HAP-1 (cell line): ENCODE results near the gene TBX6.
"Not testable (repeated sequence)": the region's sequence is repeated elsewhere in the genome, so short reads cannot be mapped to it uniquely, and the experiment has no call there.

Experiments used
- DNase-seq, 2 experiments: peaks; one replicate each; pipeline ENCODE4 v3.0.0-alpha.2; 2016 to 2020; ENCODE audit warnings: low spot score in 2 of 2
- H3K27me3 ChIP-seq: fragments of 250-450 bp; sonication (Bioruptor Pico); 2 replicates; pipeline ENCODE4 v1.5.1; 2020; ENCODE audit warnings: low read depth, mild to moderate bottlenecking, moderate library complexity
- H3K36me3 ChIP-seq: fragments of 250-450 bp; sonication (Bioruptor Pico); replicated peaks from 2 replicates; pipeline ENCODE4 v1.5.1; 2020; ENCODE audit warnings: mild to moderate bottlenecking
- H3K4me1 ChIP-seq: fragments of 250-450 bp; sonication (Bioruptor Pico); 2 replicates; pipeline ENCODE4 v1.5.1; 2020; ENCODE audit warnings: mild to moderate bottlenecking
- H3K4me3 ChIP-seq: fragments of 250-450 bp; sonication (Bioruptor Pico); 2 replicates; pipeline ENCODE4 v1.5.1; 2020; ENCODE audit warnings: mild to moderate bottlenecking, moderate library complexity
- H3K9me3 ChIP-seq: fragments of 250-450 bp; sonication (Bioruptor Pico); 2 replicates; pipeline ENCODE4 v1.5.1; 2020; ENCODE audit warnings: mild to moderate bottlenecking, moderate library complexity
- in situ Hi-C: fragments of 300-500 bp; cut with MboI; formaldehyde crosslinking; loops from 3 replicates; pipeline ENCODE4 v1.14.3; 2020; ENCODE audit warnings: low sequenced_read_pairs, inconsistent platforms, mixed read lengths

The TBX6 gene

GRCh38 chr16:30120340-30121105, 28.8 kb upstream of the TBX6 start:
- no peaks in the 10 kb centered on the region for H3K9me3 ChIP-seq
- H3K36me3 ChIP-seq = peaks cover 10% of the 10 kb centered on the region
- peaks cover 3% of the 10 kb centered on the region for H3K4me1 ChIP-seq
- no peaks in the 10 kb centered on the region for H3K27me3 ChIP-seq
- in situ Hi-C loops = loop anchor here (25.0 kb wide), 1 partner anchor 517 kb away; no protein-coding TSS in a partner anchor
- DNase-seq = no peak
- H3K4me3 ChIP-seq = no peak overlapping the region

GRCh38 chr16:30119428-30119827, 27.7 kb upstream of the TBX6 start:
- Histone ChIP-seq H3K4me3 (no peak overlapping the region), H3K36me3 (peaks cover 10% of the 10 kb centered on the region), H3K27me3 (no peaks in the 10 kb centered on the region), H3K4me1 (peaks cover 3% of the 10 kb centered on the region), H3K9me3 (no peaks in the 10 kb centered on the region)
- DNase-seq = no peak
- in situ Hi-C loops = loop anchor here (25.0 kb wide), 1 partner anchor 518 kb away; no protein-coding TSS in a partner anchor

- in situ Hi-C loops = loop anchor here (25.0 kb wide), 1 partner anchor 520 kb away; no protein-coding TSS in a partner anchor
Observed at GRCh38 chr16:30117768-30118167, 26.0 kb upstream of the TBX6 start.

GRCh38 chr16:30116291-30117207, 24.8 kb upstream of the TBX6 start:
- in situ Hi-C loops = loop anchor here (25.0 kb wide), 1 partner anchor 521 kb away; no protein-coding TSS in a partner anchor
- Histone ChIP-seq H3K9me3 (no peaks in the 10 kb centered on the region), H3K27me3 (no peaks in the 10 kb centered on the region), H3K36me3 (peaks cover 12% of the 10 kb centered on the region), H3K4me1 (no peaks in the 10 kb centered on the region), H3K4me3 (no peak overlapping the region)
- no peak for DNase-seq

More at GRCh38 chr16:30117768-30118167, 26.0 kb upstream of the TBX6 start:
- H3K4me3 ChIP-seq = no peak overlapping the region
- no peak for DNase-seq
- no peaks in the 10 kb centered on the region for H3K4me1 ChIP-seq
- no peaks in the 10 kb centered on the region for H3K9me3 ChIP-seq
- H3K27me3 ChIP-seq = no peaks in the 10 kb centered on the region
- H3K36me3 ChIP-seq = peaks cover 12% of the 10 kb centered on the region

GRCh38 chr16:30115238-30115637, 23.5 kb upstream of the TBX6 start:
- no peak overlapping the region for H3K4me3 ChIP-seq
- H3K9me3 ChIP-seq = no peaks in the 10 kb centered on the region
- H3K4me1 ChIP-seq = no peaks in the 10 kb centered on the region
- H3K36me3 ChIP-seq = peaks cover 12% of the 10 kb centered on the region
- in situ Hi-C loops = loop anchor here (25.0 kb wide), 1 partner anchor 522 kb away; no protein-coding TSS in a partner anchor
- DNase-seq = no peak
- no peaks in the 10 kb centered on the region for H3K27me3 ChIP-seq

GRCh38 chr16:30114833-30115232, 23.1 kb upstream of the TBX6 start:
- in situ Hi-C loops = loop anchor here (25.0 kb wide), 1 partner anchor 522 kb away; no protein-coding TSS in a partner anchor

GRCh38 chr16:30114411-30114810, 22.7 kb upstream of the TBX6 start:
- no peaks in the 10 kb centered on the region for H3K4me1 ChIP-seq
- DNase-seq = no peak
- no peaks in the 10 kb centered on the region for H3K27me3 ChIP-seq
- peaks cover 12% of the 10 kb centered on the region for H3K36me3 ChIP-seq
- no peaks in the 10 kb centered on the region for H3K9me3 ChIP-seq
- no peak overlapping the region for H3K4me3 ChIP-seq
- in situ Hi-C loops = loop anchor here (25.0 kb wide), 1 partner anchor 523 kb away; no protein-coding TSS in a partner anchor

More at GRCh38 chr16:30114833-30115232, 23.1 kb upstream of the TBX6 start:
- H3K9me3 ChIP-seq, H3K27me3 ChIP-seq, H3K4me1 ChIP-seq, DNase-seq, H3K4me3 ChIP-seq: not testable (repeated sequence)
- H3K36me3 ChIP-seq = peaks cover 12% of the 10 kb centered on the region

GRCh38 chr16:30113711-30114333, 22.1 kb upstream of the TBX6 start:
- Histone ChIP-seq H3K4me3 (no peak overlapping the region), H3K9me3 (no peaks in the 10 kb centered on the region), H3K36me3 (peaks cover 12% of the 10 kb centered on the region; the same call in 1 of the 2 replicates), H3K27me3 (no peaks in the 10 kb centered on the region), H3K4me1 (no peaks in the 10 kb centered on the region)
- in situ Hi-C loops = loop anchor here (25.0 kb wide), 1 partner anchor 523 kb away; no protein-coding TSS in a partner anchor
- DNase-seq = no peak

GRCh38 chr16:30113031-30113710, 21.4 kb upstream of the TBX6 start, which contains the start of gene GDPD3:
TSS of gene GDPD3 (minus strand) at chr16:30113537. CDS start at chr16:30113478, 59 bp downstream.
- H3K36me3 ChIP-seq = peaks cover 9% of the 10 kb centered on the region; the same call in 1 of the 2 replicates
- in situ Hi-C loops = loop anchor here (25.0 kb wide), 1 partner anchor 524 kb away; no protein-coding TSS in a partner anchor
- no peaks in the 10 kb centered on the region for H3K4me1 ChIP-seq
- no peak within 1 kb of the TSS for H3K4me3 ChIP-seq
- peak in 1 of 2 experiments; percentile 27 for DNase-seq
- no peaks in the 10 kb centered on the region for H3K9me3 ChIP-seq
- no peaks in the 10 kb centered on the region for H3K27me3 ChIP-seq

- Histone ChIP-seq H3K4me1 (no peaks in the 10 kb centered on the region), H3K36me3 (0 out of 2 replicates have a peak, but pooled peaks cover 2% of the 10 kb centered on the region), H3K4me3 (no peak overlapping the region), H3K27me3 (no peaks in the 10 kb centered on the region), H3K9me3 (no peaks in the 10 kb centered on the region)
- DNase-seq = peak in 1 of 2 experiments; percentile 82
- in situ Hi-C loops = loop anchor here (25.0 kb wide), 1 partner anchor 525 kb away; no protein-coding TSS in a partner anchor
Observed at GRCh38 chr16:30112197-30113030, 20.7 kb upstream of the TBX6 start.

- Histone ChIP-seq H3K9me3 (no peaks in the 10 kb centered on the region), H3K4me1 (no peaks in the 10 kb centered on the region), H3K36me3 (0 out of 2 replicates have a peak, but pooled peaks cover 2% of the 10 kb centered on the region), H3K27me3 (no peaks in the 10 kb centered on the region), H3K4me3 (no peak overlapping the region)
- in situ Hi-C loops = loop anchor here (25.0 kb wide), 1 partner anchor 527 kb away; no protein-coding TSS in a partner anchor
- no peak for DNase-seq
Observed at GRCh38 chr16:30110661-30111060, 18.9 kb upstream of the TBX6 start.
